HL-60 (cell line): Measurements from ENCODE around the gene GGPS1.
A peak's percentile ranks its signal among the peaks of the same experiment; 100 is the strongest.

ENCODE experiments used
- DNase-seq, 2 experiments: peaks; one replicate each; pipeline ENCODE4 v3.0.0-alpha.2; 2010 to 2020; ENCODE audit warnings: low read depth in 1 of 2, low spot score in 1 of 2
- H3K27ac ChIP-seq: fragments of 250-450 bp; sonication (Bioruptor Pico); replicated peaks from 2 replicates; pipeline ENCODE4 v1.5.1; 2020; ENCODE audit warnings: mild to moderate bottlenecking, moderate library complexity
- H3K27me3 ChIP-seq: fragments of 250-450 bp; sonication (Bioruptor Pico); 2 replicates; pipeline ENCODE4 v1.5.1; 2021; ENCODE audit warnings: mild to moderate bottlenecking, moderate library complexity; ENCODE audit not compliant: insufficient read depth, poor library complexity, severe bottlenecking
- H3K4me3 ChIP-seq: replicated peaks from 2 replicates; pipeline ENCODE4 v1.5.1; 2011; ENCODE audit warnings: mild to moderate bottlenecking, control low read depth, low read length; ENCODE audit not compliant: insufficient read depth
- GABPA ChIP-seq: IDR thresholded peaks from 2 replicates; pipeline ENCODE4 v1.6.1; 2012; ENCODE audit warnings: low read depth
- POLR2AphosphoS5 ChIP-seq: IDR thresholded peaks from 2 replicates; pipeline ENCODE4 v1.6.1; 2012; ENCODE audit warnings: low read depth
- SPI1 ChIP-seq: IDR thresholded peaks from 2 replicates; pipeline ENCODE4 v1.6.1; 2012; ENCODE audit warnings: low read depth, mild to moderate bottlenecking, borderline replicate concordance
- TF ChIP-seq, protein P1 (sequence below): IDR thresholded peaks from 2 replicates; pipeline ENCODE4 v1.6.1; 2012; ENCODE audit warnings: low read depth; ENCODE audit not compliant: insufficient replicate concordance
- TF ChIP-seq, protein P2 (sequence below): IDR thresholded peaks from one replicate; pipeline ENCODE4 v1.5.1; 2011; ENCODE audit warnings: low read length, control low read depth, inconsistent platforms; ENCODE audit not compliant: insufficient read depth

GGPS1 gene

DNA sequence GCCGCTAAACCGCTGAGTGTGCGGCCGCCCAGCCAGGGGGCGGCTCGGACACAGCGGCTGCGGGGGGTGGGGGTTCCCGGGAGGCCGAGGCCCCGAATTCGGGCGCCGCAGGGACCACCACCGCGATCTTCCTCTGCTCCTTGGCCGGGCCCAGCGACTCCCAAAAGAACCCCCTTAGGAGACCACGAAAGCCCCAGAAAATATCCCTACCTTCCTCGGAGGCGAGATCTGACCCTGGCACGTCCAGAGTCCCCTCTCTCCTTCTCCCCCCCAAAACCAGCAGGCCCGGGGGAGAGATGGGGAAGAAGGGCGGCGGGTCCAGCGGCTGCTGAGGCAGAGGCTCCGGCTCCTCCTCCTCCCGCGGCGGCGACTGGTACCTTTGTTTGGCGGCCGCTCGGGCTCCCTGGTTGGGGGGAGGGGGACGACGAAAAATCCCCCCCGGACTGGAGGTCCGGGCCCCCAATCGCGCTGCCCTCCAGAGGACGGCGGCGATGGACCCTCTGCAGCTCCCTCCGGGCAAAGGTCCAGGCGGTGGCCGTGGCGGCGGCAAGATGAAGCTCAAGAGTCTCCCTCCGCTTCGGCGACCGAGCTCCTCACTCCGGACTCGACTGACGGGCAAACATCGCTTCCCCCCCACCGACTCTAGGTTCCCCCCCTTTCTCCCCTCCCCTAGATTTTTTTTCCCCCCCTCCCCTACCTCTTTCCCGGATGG lies 655 bp upstream of the GGPS1 start, which contains the start of gene ARID4B:
Gene ARID4B (minus strand): TSS at position 621 of the 712 bp plus-strand sequence. CDS start 1,260 bp downstream, outside the sequence.
- no peak for TF ChIP-seq POLR2AphosphoS5
- TF ChIP-seq GABPA = no peak
- TF ChIP-seq, protein P1, sequence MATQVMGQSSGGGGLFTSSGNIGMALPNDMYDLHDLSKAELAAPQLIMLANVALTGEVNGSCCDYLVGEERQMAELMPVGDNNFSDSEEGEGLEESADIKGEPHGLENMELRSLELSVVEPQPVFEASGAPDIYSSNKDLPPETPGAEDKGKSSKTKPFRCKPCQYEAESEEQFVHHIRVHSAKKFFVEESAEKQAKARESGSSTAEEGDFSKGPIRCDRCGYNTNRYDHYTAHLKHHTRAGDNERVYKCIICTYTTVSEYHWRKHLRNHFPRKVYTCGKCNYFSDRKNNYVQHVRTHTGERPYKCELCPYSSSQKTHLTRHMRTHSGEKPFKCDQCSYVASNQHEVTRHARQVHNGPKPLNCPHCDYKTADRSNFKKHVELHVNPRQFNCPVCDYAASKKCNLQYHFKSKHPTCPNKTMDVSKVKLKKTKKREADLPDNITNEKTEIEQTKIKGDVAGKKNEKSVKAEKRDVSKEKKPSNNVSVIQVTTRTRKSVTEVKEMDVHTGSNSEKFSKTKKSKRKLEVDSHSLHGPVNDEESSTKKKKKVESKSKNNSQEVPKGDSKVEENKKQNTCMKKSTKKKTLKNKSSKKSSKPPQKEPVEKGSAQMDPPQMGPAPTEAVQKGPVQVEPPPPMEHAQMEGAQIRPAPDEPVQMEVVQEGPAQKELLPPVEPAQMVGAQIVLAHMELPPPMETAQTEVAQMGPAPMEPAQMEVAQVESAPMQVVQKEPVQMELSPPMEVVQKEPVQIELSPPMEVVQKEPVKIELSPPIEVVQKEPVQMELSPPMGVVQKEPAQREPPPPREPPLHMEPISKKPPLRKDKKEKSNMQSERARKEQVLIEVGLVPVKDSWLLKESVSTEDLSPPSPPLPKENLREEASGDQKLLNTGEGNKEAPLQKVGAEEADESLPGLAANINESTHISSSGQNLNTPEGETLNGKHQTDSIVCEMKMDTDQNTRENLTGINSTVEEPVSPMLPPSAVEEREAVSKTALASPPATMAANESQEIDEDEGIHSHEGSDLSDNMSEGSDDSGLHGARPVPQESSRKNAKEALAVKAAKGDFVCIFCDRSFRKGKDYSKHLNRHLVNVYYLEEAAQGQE = no peak
- no peak for TF ChIP-seq SPI1
- TF ChIP-seq, protein P2, sequence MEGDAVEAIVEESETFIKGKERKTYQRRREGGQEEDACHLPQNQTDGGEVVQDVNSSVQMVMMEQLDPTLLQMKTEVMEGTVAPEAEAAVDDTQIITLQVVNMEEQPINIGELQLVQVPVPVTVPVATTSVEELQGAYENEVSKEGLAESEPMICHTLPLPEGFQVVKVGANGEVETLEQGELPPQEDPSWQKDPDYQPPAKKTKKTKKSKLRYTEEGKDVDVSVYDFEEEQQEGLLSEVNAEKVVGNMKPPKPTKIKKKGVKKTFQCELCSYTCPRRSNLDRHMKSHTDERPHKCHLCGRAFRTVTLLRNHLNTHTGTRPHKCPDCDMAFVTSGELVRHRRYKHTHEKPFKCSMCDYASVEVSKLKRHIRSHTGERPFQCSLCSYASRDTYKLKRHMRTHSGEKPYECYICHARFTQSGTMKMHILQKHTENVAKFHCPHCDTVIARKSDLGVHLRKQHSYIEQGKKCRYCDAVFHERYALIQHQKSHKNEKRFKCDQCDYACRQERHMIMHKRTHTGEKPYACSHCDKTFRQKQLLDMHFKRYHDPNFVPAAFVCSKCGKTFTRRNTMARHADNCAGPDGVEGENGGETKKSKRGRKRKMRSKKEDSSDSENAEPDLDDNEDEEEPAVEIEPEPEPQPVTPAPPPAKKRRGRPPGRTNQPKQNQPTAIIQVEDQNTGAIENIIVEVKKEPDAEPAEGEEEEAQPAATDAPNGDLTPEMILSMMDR = no peak
- Histone ChIP-seq H3K27me3 (no peaks in the 10 kb centered on the region), H3K27ac (peak within 1 kb of the TSS; percentile 83), H3K4me3 (peak within 1 kb of the TSS; percentile 95)
- no peak for DNase-seq

DNA sequence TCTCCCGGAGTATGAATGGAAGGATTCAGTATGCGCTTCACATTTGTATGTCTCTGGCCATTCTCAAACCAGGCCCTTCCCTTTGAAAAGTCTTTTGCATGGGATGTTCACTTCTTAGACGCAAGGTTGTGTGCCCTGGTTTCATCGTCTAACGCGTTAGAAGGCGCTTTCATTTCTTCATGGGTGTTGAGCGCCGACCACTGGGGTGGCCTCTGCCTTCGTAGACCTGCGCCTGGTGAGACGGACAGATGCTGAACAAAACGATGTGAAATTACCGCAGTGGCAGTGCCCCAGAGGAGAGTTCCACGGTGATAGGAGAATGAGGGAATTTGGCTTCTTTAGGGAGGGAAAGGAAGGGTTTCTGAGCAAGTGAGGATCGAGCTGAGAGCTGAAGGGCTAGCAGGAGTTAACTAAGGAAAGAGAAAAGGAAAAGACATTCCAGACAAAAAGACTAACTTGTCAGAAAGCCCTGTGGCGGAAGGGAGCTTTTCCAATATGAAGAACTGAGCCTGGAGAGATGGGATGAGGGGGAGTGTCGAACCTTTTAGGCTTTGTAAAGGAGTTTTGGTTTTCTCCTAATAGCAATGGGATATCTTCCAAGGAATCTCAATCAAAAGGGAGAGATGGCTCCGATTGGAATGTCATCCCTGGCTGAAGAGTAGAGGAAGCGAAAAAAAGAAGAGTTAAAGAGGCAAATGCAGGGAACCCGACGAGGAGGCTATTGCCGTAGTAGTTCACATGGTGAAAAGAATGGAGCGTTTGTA lies 951 bp downstream of the GGPS1 start:
- DNase-seq = no peak
- Histone ChIP-seq H3K4me3 (peak overlapping the region; percentile 62), H3K27me3 (no peaks in the 10 kb centered on the region), H3K27ac (peak overlapping the region; percentile 81)
- TF ChIP-seq, protein P2 = no peak

DNA sequence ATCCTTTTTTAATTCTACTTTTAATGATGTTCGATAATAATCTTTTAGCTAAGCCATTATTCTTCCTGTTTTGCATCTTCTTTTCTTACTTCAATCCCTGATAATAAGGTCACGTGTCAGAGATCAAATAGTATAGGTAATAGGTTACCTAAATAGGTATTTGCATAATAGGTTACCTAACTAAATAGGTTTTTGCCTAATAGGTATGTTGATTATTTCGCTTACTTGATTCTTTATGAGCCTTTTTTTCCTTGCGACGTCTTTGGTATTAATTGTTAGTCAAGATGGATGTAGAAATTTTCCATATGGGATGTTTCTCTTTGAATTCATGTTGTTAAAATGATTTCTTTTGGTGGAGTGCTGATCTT lies 2.5 kb downstream of the GGPS1 start:
- no peak overlapping the region; the same call in 1 of the 2 replicates for H3K27ac ChIP-seq
- no peak for DNase-seq
- no peak for TF ChIP-seq GABPA
- no peak for TF ChIP-seq POLR2AphosphoS5
- TF ChIP-seq, protein P1 = no peak
- no peak for TF ChIP-seq SPI1
- TF ChIP-seq, protein P2 = no peak
- H3K27me3 ChIP-seq = no peaks in the 10 kb centered on the region
- no peak overlapping the region; the same call in 1 of the 2 replicates for H3K4me3 ChIP-seq
